HG02938 (cell line): ENCODE data around the gene SMIM20.

Source experiments
- ATAC-seq: cut with Tn5 transposase; IDR thresholded peaks from one replicate; pipeline ENCODE4 v1.9.1; 2021; ENCODE audit warnings: mild to moderate bottlenecking, moderate library complexity; ENCODE audit not compliant: unreplicated experiment

Gene SMIM20

GRCh38 chr4:25951390-25951952, 37.5 kb downstream of the SMIM20 start:
- ATAC-seq: no peak

GRCh38 chr4:25953740-25954139, 39.7 kb downstream of the SMIM20 start:
- no peak for ATAC-seq

GRCh38 chr4:25954293-25954904, 40.4 kb downstream of the SMIM20 start:
- ATAC-seq: no peak

- ATAC-seq: no peak
Observed at GRCh38 chr4:25955705-25956104, 41.7 kb downstream of the SMIM20 start.

- ATAC-seq: no peak
Observed at GRCh38 chr4:25956260-25956659, 42.2 kb downstream of the SMIM20 start.

- no peak for ATAC-seq
Observed at GRCh38 chr4:25958110-25958509, 44.1 kb downstream of the SMIM20 start.

GRCh38 chr4:25962393-25962792, 48.4 kb downstream of the SMIM20 start:
- ATAC-seq: no peak

- ATAC-seq: no peak
Observed at GRCh38 chr4:25965629-25966028, 51.6 kb downstream of the SMIM20 start.

- ATAC-seq: no peak
Observed at GRCh38 chr4:25966171-25966570, 52.2 kb downstream of the SMIM20 start.

GRCh38 chr4:25969374-25970155, 55.5 kb downstream of the SMIM20 start:
- ATAC-seq: no peak

GRCh38 chr4:25970226-25970675, 56.2 kb downstream of the SMIM20 start:
- peak; percentile 56 for ATAC-seq

GRCh38 chr4:25970691-25971432, 56.8 kb downstream of the SMIM20 start:
- ATAC-seq: no peak

- no peak for ATAC-seq
Observed at GRCh38 chr4:25972366-25972765, 58.3 kb downstream of the SMIM20 start.

GRCh38 chr4:25972984-25973745, 59.1 kb downstream of the SMIM20 start:
- no peak for ATAC-seq

GRCh38 chr4:25976780-25977179, 62.8 kb downstream of the SMIM20 start:
- no peak for ATAC-seq

GRCh38 chr4:25977397-25978170, 63.6 kb downstream of the SMIM20 start:
- ATAC-seq: no peak

- no peak for ATAC-seq
Observed at GRCh38 chr4:25978327-25978726, 64.3 kb downstream of the SMIM20 start.
